Measurements from ENCODE around the gene TAOK2. TPM values are rescaled to one million over a fixed set of nuclear protein-coding genes. Genes with fewer than 3 reads are reported as not detected.

TAOK2 gene
- total and polyA plus RNA-seq, 2 of the 13 experiments (the other 11 are each of a cell fraction or from before 2014, with no cell fraction given): 17.4 to 43.2 TPM

- no peak for TF ChIP-seq ZNF407 (CRISPR knock-in tag; IDR thresholded peaks at IDR 0.05; ENCODE audit: not compliant biosample characterization)
- TF ChIP-seq ZNF207 (IDR thresholded peaks at IDR 0.05; ENCODE audit: borderline replicate concordance): no peak
- no peak for TF ChIP-seq ETS1 (CRISPR knock-in tag; IDR thresholded peaks at IDR 0.05)
- TF ChIP-seq ZSCAN12 (CRISPR knock-in tag; IDR thresholded peaks at IDR 0.05): no peak
- no peak for TF ChIP-seq PCBP2 (optimal IDR thresholded peaks at IDR 0.05; ENCODE audit: low read depth, low read length, poor library complexity, severe bottlenecking)
- 0 out of 2 replicates have a peak, but pooled peaks have one; percentile 44 for TF ChIP-seq JUND (CRISPR knock-in tag; IDR thresholded peaks at IDR 0.05)
- no peak for TF ChIP-seq POLR2AphosphoS5 (IDR thresholded peaks at IDR 0.05; ENCODE audit: low read depth, low read length)
- no peak for TF ChIP-seq KLF16 (CRISPR knock-in tag; IDR thresholded peaks at IDR 0.05)
- TF ChIP-seq RXRA (CRISPR knock-in tag; IDR thresholded peaks at IDR 0.05): no peak
- TF ChIP-seq, protein P1, sequence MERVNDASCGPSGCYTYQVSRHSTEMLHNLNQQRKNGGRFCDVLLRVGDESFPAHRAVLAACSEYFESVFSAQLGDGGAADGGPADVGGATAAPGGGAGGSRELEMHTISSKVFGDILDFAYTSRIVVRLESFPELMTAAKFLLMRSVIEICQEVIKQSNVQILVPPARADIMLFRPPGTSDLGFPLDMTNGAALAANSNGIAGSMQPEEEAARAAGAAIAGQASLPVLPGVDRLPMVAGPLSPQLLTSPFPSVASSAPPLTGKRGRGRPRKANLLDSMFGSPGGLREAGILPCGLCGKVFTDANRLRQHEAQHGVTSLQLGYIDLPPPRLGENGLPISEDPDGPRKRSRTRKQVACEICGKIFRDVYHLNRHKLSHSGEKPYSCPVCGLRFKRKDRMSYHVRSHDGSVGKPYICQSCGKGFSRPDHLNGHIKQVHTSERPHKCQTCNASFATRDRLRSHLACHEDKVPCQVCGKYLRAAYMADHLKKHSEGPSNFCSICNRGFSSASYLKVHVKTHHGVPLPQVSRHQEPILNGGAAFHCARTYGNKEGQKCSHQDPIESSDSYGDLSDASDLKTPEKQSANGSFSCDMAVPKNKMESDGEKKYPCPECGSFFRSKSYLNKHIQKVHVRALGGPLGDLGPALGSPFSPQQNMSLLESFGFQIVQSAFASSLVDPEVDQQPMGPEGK (CRISPR knock-in tag; IDR thresholded peaks at IDR 0.05): 0 out of 2 replicates have a peak, but pooled peaks have one; percentile 8
- no peak for TF ChIP-seq ZNF749 (CRISPR knock-in tag; IDR thresholded peaks at IDR 0.05; ENCODE audit: borderline replicate concordance)
- TF ChIP-seq CREB3 (CRISPR knock-in tag; IDR thresholded peaks at IDR 0.05): no peak
- no peak for TF ChIP-seq ERF (CRISPR knock-in tag; IDR thresholded peaks at IDR 0.05)
- no peak for TF ChIP-seq TCF7L2 (IDR thresholded peaks at IDR 0.05; ENCODE audit: low read depth, low read length)
- TF ChIP-seq, protein P2, sequence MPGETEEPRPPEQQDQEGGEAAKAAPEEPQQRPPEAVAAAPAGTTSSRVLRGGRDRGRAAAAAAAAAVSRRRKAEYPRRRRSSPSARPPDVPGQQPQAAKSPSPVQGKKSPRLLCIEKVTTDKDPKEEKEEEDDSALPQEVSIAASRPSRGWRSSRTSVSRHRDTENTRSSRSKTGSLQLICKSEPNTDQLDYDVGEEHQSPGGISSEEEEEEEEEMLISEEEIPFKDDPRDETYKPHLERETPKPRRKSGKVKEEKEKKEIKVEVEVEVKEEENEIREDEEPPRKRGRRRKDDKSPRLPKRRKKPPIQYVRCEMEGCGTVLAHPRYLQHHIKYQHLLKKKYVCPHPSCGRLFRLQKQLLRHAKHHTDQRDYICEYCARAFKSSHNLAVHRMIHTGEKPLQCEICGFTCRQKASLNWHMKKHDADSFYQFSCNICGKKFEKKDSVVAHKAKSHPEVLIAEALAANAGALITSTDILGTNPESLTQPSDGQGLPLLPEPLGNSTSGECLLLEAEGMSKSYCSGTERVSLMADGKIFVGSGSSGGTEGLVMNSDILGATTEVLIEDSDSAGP (CRISPR knock-in tag; IDR thresholded peaks at IDR 0.05; ENCODE audit: borderline replicate concordance): no peak
These were observed 43.0 kb downstream of the TAOK2 start (continued) for GRCh38 chr16:30016555-30017276.

Data from HepG2 (cell line).